Adrenal gland (tissue), 12 donors: ENCODE data around the gene RCAN1. TPM values are rescaled to one million over a fixed set of nuclear protein-coding genes. Genes with fewer than 3 reads are reported as not detected.

Experiments used
- DNase-seq, 7 donors: peaks; one replicate each; pipeline ENCODE4 v3.0.0-alpha.2; 2019 to 2020
- H3K27ac ChIP-seq, 5 donors: fragments of 200-600 bp; sonication (generic) in 4 of 5; 1 replicate in 3 of 5; 2 replicates in 2 of 5; pipeline versions ENCODE4 v1.5.1 to v1.8.0; 2016 to 2020; ENCODE audit warnings: mild to moderate bottlenecking in 1 of 5
- H3K27me3 ChIP-seq: fragments of 200-600 bp; 2 replicates; pipeline ENCODE4 v1.8.0; 2021
- H3K36me3 ChIP-seq, 2 donors: fragments of 200-600 bp; replicated peaks in 1 of 2; 1 replicate in 1 of 2; 2 replicates in 1 of 2; pipeline versions ENCODE4 v1.5.1 to v1.8.0; 2018 to 2022
- H3K4me1 ChIP-seq, 2 donors: fragments of 200-600 bp; replicated peaks in 1 of 2; 1 replicate in 1 of 2; 2 replicates in 1 of 2; pipeline versions ENCODE4 v1.5.1 to v1.8.0; 2018 to 2021
- H3K4me3 ChIP-seq, 4 donors: fragments of 200-600 bp; sonication (generic) in 3 of 4; one replicate each; pipeline ENCODE4 v1.5.1; 2016 to 2018
- H3K9me3 ChIP-seq, 3 donors: fragments of 200-600 bp; sonication (generic) in 1 of 3; replicated peaks in 1 of 3; 1 replicate in 2 of 3; 2 replicates in 1 of 3; pipeline versions ENCODE4 v1.5.1 to v1.8.0; 2016 to 2021
- CTCF ChIP-seq, 6 experiments: fragments of 450-650 bp in 4 of 6; fragments of 200-600 bp in 2 of 6; sonication (generic) in 1 of 6; IDR thresholded peaks; 1 replicate in 5 of 6; 2 replicates in 1 of 6; pipeline versions ENCODE4 v1.5.1 to v1.8.0; 2016 to 2021; ENCODE audit warnings: antibody characterized with exemption in 6 of 6, mild to moderate bottlenecking in 2 of 6, moderate library complexity in 1 of 6
- POLR2A ChIP-seq, 2 donors: fragments of 450-650 bp; IDR thresholded peaks; one replicate each; pipeline ENCODE4 v1.6.1; 2017; ENCODE audit warnings: antibody characterized with exemption in 2 of 2, mild to moderate bottlenecking in 2 of 2, moderate library complexity in 1 of 2
- WGBS, 4 donors: extraction: QIAGEN DNeasy Blood & Tissue Kit in 2 of 4; methylation state at CpG; one replicate each; pipeline versions ENCODE4 v1.1.5 to v1.1.7; 2013 to 2017; 5-methylcytosine and 5-hydroxymethylcytosine counted together
- intact Hi-C, 2 donors: fragments of 100-400 bp; cut with DNase I; formaldehyde crosslinking; loops; one replicate each; pipeline versions ENCODE4 v1.14.1 to v1.15.0; 2022 to 2023
- polyA plus RNA-seq, 3 donors: library from polyadenylated mRNA; stranded (reverse); fragments of 200-250 nt in 2 of 3; fragments of 350-450 nt in 1 of 3; fragmentation: Illumina TruSeq in 1 of 3; extraction: RNeasy Lipid Tissue Mini Kit (QIAGEN cat#74804) in 1 of 3; gene quantifications; one replicate each; pipeline ENCODE4 v1.2.3, GENCODE V29; 2013 to 2014
- total RNA-seq, 9 donors: library from RNA; depleted of rRNA in 4 of 9; stranded (reverse); fragments of >200 nt in 4 of 9; fragments of 120-200 nt in 1 of 9; fragmentation: NEBNext Ultra II Directional in 1 of 9; extraction: Animal tissue kit (Norgen Biotek cat#: 25700) in 1 of 9; gene quantifications; one replicate each; pipeline versions ENCODE4 v1.1.0 to v1.2.4, GENCODE V29; 2013 to 2023
- donor health status: healthy with polysubstance abuse.
- donor health status: Bipolar disorder and iron deficiency.
- donor health status: DM: yes; HTN: yes; CAD: no.
- donor health status: DM: no; HTN: no; CAD: no.
- donor health status: DM: no; HTN: no; CAD: no.
- donor health status: DM: yes; HTN: yes; CAD: no.

Gene RCAN1
- total and polyA plus RNA-seq, 12 donors, result 11.5 to 74.4 (median 23.4) TPM

- 82 to 94% (median 87%) methylated on average over 5 of the region's 5 CpGs for WGBS, 4 donors
- Histone ChIP-seq H3K27ac (no peak overlapping the region), H3K4me3 (no peak overlapping the region), H3K4me1 (peaks cover 3 to 21% of the 10 kb centered on the region in 2 donors), H3K27me3 (no peaks in the 10 kb centered on the region), H3K36me3 (no peaks in the 10 kb centered on the region), H3K9me3 (no peaks in the 10 kb centered on the region)
- intact Hi-C loops, result no loop called here
- DNase-seq, result no peak
- TF ChIP-seq POLR2A (IDR thresholded peaks at IDR 0.05) (no peak), CTCF (IDR thresholded peaks at IDR 0.05) (no peak)
Measured at GRCh38 chr21:34597406-34597805, 17.5 kb downstream of the RCAN1 start.

GRCh38 chr21:34596561-34597271 is 18.2 kb downstream of the RCAN1 start:
- no peaks in the 10 kb centered on the region for H3K27me3 ChIP-seq
- TF ChIP-seq POLR2A (IDR thresholded peaks at IDR 0.05) (no peak), CTCF (IDR thresholded peaks at IDR 0.05) (no peak)
- H3K27ac ChIP-seq, result no peak overlapping the region
- DNase-seq, result no peak
- no peak overlapping the region for H3K4me3 ChIP-seq
- H3K36me3 ChIP-seq, result no peaks in the 10 kb centered on the region
- no peaks in the 10 kb centered on the region for H3K9me3 ChIP-seq
- WGBS, 4 donors, result 95 to 97% (median 96%) methylated on average over 15 to 18 of the region's 18 CpGs
- H3K4me1 ChIP-seq, result peaks cover 8 to 28% of the 10 kb centered on the region in 2 donors
- intact Hi-C loops, result no loop called here

GRCh38 chr21:34595457-34595856 is 19.5 kb downstream of the RCAN1 start:
- H3K36me3 ChIP-seq, result no peaks in the 10 kb centered on the region
- H3K27ac ChIP-seq, result peak overlapping the region in 1 of 5 donors; percentile 40
- no peaks in the 10 kb centered on the region for H3K9me3 ChIP-seq
- H3K27me3 ChIP-seq, result no peaks in the 10 kb centered on the region
- TF ChIP-seq POLR2A (IDR thresholded peaks at IDR 0.05) (no peak), CTCF (IDR thresholded peaks at IDR 0.05) (no peak)
- intact Hi-C loops, result no loop called here
- DNase-seq, result peak in 1 of 7 donors; percentile 64
- H3K4me3 ChIP-seq, result no peak overlapping the region
- 78 to 86% (median 80%) methylated on average over 4 to 8 of the region's 8 CpGs for WGBS, 4 donors
- peaks cover 8 to 28% of the 10 kb centered on the region in 2 donors for H3K4me1 ChIP-seq

GRCh38 chr21:34594566-34595234 is 20.2 kb downstream of the RCAN1 start:
- peak overlapping the region in 1 of 5 donors; percentile 25 for H3K27ac ChIP-seq
- DNase-seq, result no peak
- TF ChIP-seq CTCF (IDR thresholded peaks at IDR 0.05), result no peak
- TF ChIP-seq POLR2A (IDR thresholded peaks at IDR 0.05), result no peak

More at GRCh38 chr21:34594566-34595234, 20.2 kb downstream of the RCAN1 start:
- Histone ChIP-seq H3K9me3 (no peaks in the 10 kb centered on the region), H3K4me1 (peaks cover 8 to 28% of the 10 kb centered on the region in 2 donors), H3K4me3 (no peak overlapping the region), H3K36me3 (no peaks in the 10 kb centered on the region), H3K27me3 (no peaks in the 10 kb centered on the region)
- WGBS, 4 donors, result 86 to 96% (median 91%) methylated on average over 8 of the region's 8 CpGs
- intact Hi-C loops, result no loop called here
